GM12878 (cell line): Measurements from ENCODE around the gene DCBLD1. TPM values are rescaled to one million over a fixed set of nuclear protein-coding genes. Genes with fewer than 3 reads are reported as not detected.
A peak's percentile ranks its signal among the peaks of the same experiment; 100 is the strongest.

ENCODE experiments used
- ATAC-seq: fragments of 200-7000 bp; cut with Tn5 transposase; 3 replicates; pipeline ENCODE4 v1.9.1; 2020; ENCODE audit warnings: mild to moderate bottlenecking, moderate library complexity
- BruUV-seq: library from RNA; stranded (reverse); fragments of 400-500 nt; replicated peaks from 2 replicates; lab custom pipeline; 2021; lab: Mats Ljungman, UMichigan
- CTCF ChIA-PET: fragments of 300-600 bp; sonication (Branson Sonifier 250); formaldehyde crosslinking; extraction: SDS; loops from one replicate; lab custom pipeline; 2021; ENCODE audit warnings: inconsistent platforms; lab: Yijun Ruan, JAX
- POLR2A ChIA-PET: fragments of 350-600 bp; formaldehyde crosslinking; extraction: SDS; loops from one replicate; lab custom pipeline; 2021; ENCODE audit warnings: inconsistent platforms; lab: Charles Lee
- RAD21 ChIA-PET: fragments of 300-600 bp; sonication (Branson Sonifier 250); formaldehyde crosslinking; loops from one replicate; lab custom pipeline; 2023; ENCODE audit warnings: antibody characterized with exemption; ENCODE audit not compliant: unreplicated experiment; lab: Charles Lee
- SMC1A ChIA-PET: fragments of 300-600 bp; sonication (Branson Sonifier 250); formaldehyde crosslinking; loops from one replicate; lab custom pipeline; 2023; ENCODE audit not compliant: unreplicated experiment, uncharacterized antibody; lab: Charles Lee
- DNase-seq: peaks from one replicate; pipeline ENCODE4 v3.0.0-alpha.2; 2011; ENCODE audit warnings: low read depth, low spot score
- FAIRE-seq: peaks from 3 replicates; lab custom pipeline; 2011; peaks lifted over from hg19 to GRCh38; lab: Jason Lieb, UNC
- H2AFZ ChIP-seq: 2 replicates; pipeline ENCODE4 v1.6.0; 2011; ENCODE audit warnings: low read depth, low read length, control low read depth; ENCODE audit not compliant: control insufficient read depth
- H3K27ac ChIP-seq: 2 replicates; pipeline ENCODE4 v1.5.1; 2011; ENCODE audit warnings: control low read depth; ENCODE audit not compliant: control insufficient read depth, insufficient read depth
- H3K27me3 ChIP-seq, 2 experiments: replicated peaks in 1 of 2; 2 replicates each; pipeline versions ENCODE4 v1.6.0 to v1.6.1; 2011; ENCODE audit warnings: low read length in 1 of 2; ENCODE audit not compliant: control insufficient read depth in 2 of 2, insufficient read depth in 2 of 2
- H3K36me3 ChIP-seq, 2 experiments: 2 replicates each; pipeline ENCODE4 v1.5.1; 2011; ENCODE audit warnings: low read length in 1 of 2; ENCODE audit not compliant: control insufficient read depth in 2 of 2, insufficient read depth in 2 of 2
- H3K4me1 ChIP-seq: 2 replicates; pipeline ENCODE4 v1.6.1; 2011; ENCODE audit warnings: mild to moderate bottlenecking, low read length, moderate library complexity, mixed read lengths; ENCODE audit not compliant: control insufficient read depth, insufficient read depth
- H3K4me2 ChIP-seq: 2 replicates; pipeline ENCODE4 v1.6.0; 2011; ENCODE audit warnings: control low read depth; ENCODE audit not compliant: control insufficient read depth, insufficient read depth
- H3K4me3 ChIP-seq: fragments of 200-600 bp; sonication (generic); 2 replicates; pipeline ENCODE4 v1.5.1; 2016
- H3K79me2 ChIP-seq: 2 replicates; pipeline ENCODE4 v1.6.0; 2011; ENCODE audit warnings: low read length; ENCODE audit not compliant: control insufficient read depth, insufficient read depth
- H3K9ac ChIP-seq: 2 replicates; pipeline ENCODE4 v1.8.0; 2011; ENCODE audit warnings: low read length, control low read depth, mixed read lengths; ENCODE audit not compliant: control insufficient read depth, insufficient read depth
- H3K9me3 ChIP-seq: replicated peaks from 3 replicates; pipeline ENCODE4 v1.5.1; 2011; ENCODE audit warnings: mild to moderate bottlenecking, low read length; ENCODE audit not compliant: control insufficient read depth, insufficient read depth
- H4K20me1 ChIP-seq: 2 replicates; pipeline ENCODE4 v1.6.0; 2011; ENCODE audit not compliant: control insufficient read depth, insufficient read depth
- BCL11A ChIP-seq: IDR thresholded peaks from 2 replicates; pipeline ENCODE4 v1.6.1; 2011; ENCODE audit warnings: low read depth, low read length
- CHD4 ChIP-seq: fragments of 200-600 bp; sonication (generic); IDR thresholded peaks from 2 replicates; pipeline ENCODE4 v1.6.1; 2016; ENCODE audit warnings: mild to moderate bottlenecking
- DPF2 ChIP-seq: fragments of 450-650 bp; IDR thresholded peaks from 2 replicates; pipeline ENCODE4 v1.6.1; 2017; ENCODE audit warnings: mild to moderate bottlenecking
- E2F8 ChIP-seq: fragments of 450-650 bp; IDR thresholded peaks from 2 replicates; pipeline ENCODE4 v1.6.1; 2018; ENCODE audit warnings: mild to moderate bottlenecking, low read depth, moderate library complexity; ENCODE audit not compliant: partially characterized antibody
- EED ChIP-seq: sonication (generic); IDR thresholded peaks from 2 replicates; pipeline ENCODE4 v1.6.1; 2016; ENCODE audit warnings: antibody characterized with exemption, low read depth
- ETV6 ChIP-seq, 2 experiments: fragments of 450-650 bp in 1 of 2; IDR thresholded peaks in 1 of 2; conservative IDR thresholded peaks in 1 of 2; 2 replicates each; pipeline ENCODE4 v1.6.1; 2014; ENCODE audit warnings: antibody characterized with exemption in 1 of 2, borderline replicate concordance in 1 of 2, low read depth in 1 of 2, mild to moderate bottlenecking in 1 of 2, moderate library complexity in 1 of 2
- GABPA ChIP-seq: IDR thresholded peaks from 2 replicates; pipeline ENCODE4 v1.6.1; 2014; ENCODE audit warnings: antibody characterized with exemption, low read depth, mild to moderate bottlenecking, inconsistent platforms
- GATAD2B ChIP-seq: fragments of 450-650 bp; conservative IDR thresholded peaks from 2 replicates; pipeline ENCODE4 v1.6.1; 2017; ENCODE audit warnings: low read depth, mild to moderate bottlenecking, moderate library complexity
- NR2C2 ChIP-seq: IDR thresholded peaks from 2 replicates; pipeline ENCODE4 v1.6.1; 2011; ENCODE audit warnings: borderline replicate concordance, low read depth; ENCODE audit not compliant: control insufficient read depth, insufficient read length
- NR2F1 ChIP-seq: fragments of 450-650 bp; conservative IDR thresholded peaks from 2 replicates; pipeline ENCODE4 v1.6.1; 2017; ENCODE audit warnings: mild to moderate bottlenecking
- PML ChIP-seq: IDR thresholded peaks from 2 replicates; pipeline ENCODE4 v1.6.1; 2012; ENCODE audit warnings: low read length, inconsistent platforms
- RBBP5 ChIP-seq: fragments of 200-600 bp; sonication (generic); conservative IDR thresholded peaks from 2 replicates; pipeline ENCODE4 v1.6.1; 2016
- WGBS: methylation state at CpG from one replicate; pipeline ENCODE4 v1.1.6; 2016; ENCODE audit warnings: low lambda C conversion rate; ENCODE audit not compliant: insufficient replicate concordance, insufficient coverage; ENCODE audit errors: missing lambda C conversion rate; 5-methylcytosine and 5-hydroxymethylcytosine counted together
- in situ Hi-C: fragments of 300-500 bp; cut with MboI; formaldehyde crosslinking; loops from 9 replicates; pipeline ENCODE4 v1.14.3; 2018; ENCODE audit warnings: mixed read lengths
- intact Hi-C: fragments of 100-400 bp; cut with micrococcal nuclease; formaldehyde crosslinking; loops from one replicate; pipeline ENCODE4 v1.14.2; 2022; ENCODE audit not compliant: unreplicated experiment
- polyA plus RNA-seq, 11 experiments: library from polyadenylated mRNA; depleted of rRNA in 4 of 11; unstranded in 6 of 11; stranded (reverse) in 5 of 11; fragments of >200 nt; fragmentation: Nextera tagmentation in 4 of 11; fragmentation: Illumina TruSeq in 1 of 11; extraction: Ambion mirVana in 4 of 11; extraction: Trizol in 1 of 11; gene quantifications; 1 replicate in 1 of 11; 2 replicates in 10 of 11; pipeline versions ENCODE4 v1.2.1 to v1.2.3, GENCODE V29; 2011 to 2016; ENCODE audit warnings: inconsistent platforms in 2 of 11, missing spikeins in 2 of 11, low read depth in 1 of 11
- total RNA-seq, 4 experiments: library from RNA; depleted of rRNA in 3 of 4; stranded (reverse); fragments of >200 nt in 3 of 4; fragmentation: Illumina TruSeq in 1 of 4; extraction: Trizol in 1 of 4; gene quantifications; 2 replicates each; pipeline versions ENCODE4 v1.2.1 to v1.2.3, GENCODE V29; 2013 to 2021
- TF ChIP-seq, protein P1 (sequence below): fragments of 150-350 bp; IDR thresholded peaks from 2 replicates; pipeline ENCODE4 v1.6.1; 2014; ENCODE audit warnings: mild to moderate bottlenecking, low read depth, low read length
- TF ChIP-seq, protein P2 (sequence below): fragments of 450-650 bp; IDR thresholded peaks from 2 replicates; pipeline ENCODE4 v1.6.1; 2016; ENCODE audit warnings: mild to moderate bottlenecking
- TF ChIP-seq, protein P3 (sequence below), 3 experiments: IDR thresholded peaks in 2 of 3; conservative IDR thresholded peaks in 1 of 3; 2 replicates each; pipeline ENCODE4 v1.5.1; 2011; ENCODE audit warnings: low read depth in 3 of 3, low read length in 3 of 3, mild to moderate bottlenecking in 3 of 3, control low read depth in 2 of 3, moderate library complexity in 2 of 3, inconsistent platforms in 1 of 3, mixed read lengths in 1 of 3; ENCODE audit not compliant: control insufficient read depth in 2 of 3, insufficient read depth in 1 of 3; ENCODE audit errors: extremely low read depth in 1 of 3

Gene DCBLD1
- total and polyA plus RNA-seq, 10 of the 15 experiments (the other 5 are each of a cell fraction or from before 2014, with no cell fraction given) = 0.92 to 9.2 (median 8.3) TPM

GRCh38 chr6:117483004-117483644 is 650 bp downstream of the DCBLD1 start:
- peak; percentile 38 for ATAC-seq
- H3K9me3 ChIP-seq = peaks cover 2% of the 10 kb centered on the region; the same call in 1 of the 3 replicates
- H2AFZ ChIP-seq = peak overlapping the region; percentile 85
- intact Hi-C loops = loop anchor here (1.0 kb wide), 1 partner anchor 11 kb away; no protein-coding TSS in a partner anchor
- FAIRE-seq = no peak
- peaks cover 16% of the 10 kb centered on the region for H3K4me1 ChIP-seq
- RAD21 ChIA-PET = interaction anchor here (0.8 to 4.1 kb wide), 9 partner anchors 10 to 121 kb away, joined by 3 to 23 read pairs (median 5); partner anchors contain the start of gene GOPC
- H3K27me3 ChIP-seq = no peaks in the 10 kb centered on the region
- SMC1A ChIA-PET = interaction anchor here (0.6 to 10.4 kb wide), 7 partner anchors 12 to 121 kb away, joined by 3 to 128 read pairs (median 3); partner anchors contain the start of gene GOPC
- peak overlapping the region; percentile 92 for H3K4me2 ChIP-seq
- BruUV-seq = no TSS peak
- WGBS = 1% methylated on average over 35 of the region's 46 CpGs
- no peaks in the 10 kb centered on the region for H4K20me1 ChIP-seq
- H3K4me3 ChIP-seq = peak overlapping the region; percentile 81
- peak overlapping the region; percentile 92 for H3K9ac ChIP-seq
- CTCF ChIA-PET = interaction anchor here (0.7 to 12.1 kb wide), 8 partner anchors 11 to 406 kb away, joined by 3 to 223 read pairs (median 5); no protein-coding TSS in a partner anchor
- no peak for DNase-seq
- H3K27ac ChIP-seq = peak overlapping the region; percentile 66
- no peaks in the 10 kb centered on the region for H3K36me3 ChIP-seq
- POLR2A ChIA-PET = interaction anchor here (0.6 to 2.3 kb wide), 5 partner anchors 10 to 526 kb away, joined by 3 to 14 read pairs (median 9); partner anchors contain the start of gene GOPC
- peaks cover 6% of the 10 kb centered on the region for H3K79me2 ChIP-seq
- in situ Hi-C loops = no loop called here
- TF ChIP-seq ETV6 (conservative IDR thresholded peaks at IDR 0.05 in 1 of 2, IDR thresholded peaks at IDR 0.05 in 1 of 2; ENCODE audit: borderline replicate concordance in 1 of 2, low read depth in 1 of 2) = 0 out of 4 replicates have a peak, but pooled peaks of 1 of the 2 experiments have one; percentile 23
- no peak for TF ChIP-seq RBBP5
- TF ChIP-seq, protein P1, sequence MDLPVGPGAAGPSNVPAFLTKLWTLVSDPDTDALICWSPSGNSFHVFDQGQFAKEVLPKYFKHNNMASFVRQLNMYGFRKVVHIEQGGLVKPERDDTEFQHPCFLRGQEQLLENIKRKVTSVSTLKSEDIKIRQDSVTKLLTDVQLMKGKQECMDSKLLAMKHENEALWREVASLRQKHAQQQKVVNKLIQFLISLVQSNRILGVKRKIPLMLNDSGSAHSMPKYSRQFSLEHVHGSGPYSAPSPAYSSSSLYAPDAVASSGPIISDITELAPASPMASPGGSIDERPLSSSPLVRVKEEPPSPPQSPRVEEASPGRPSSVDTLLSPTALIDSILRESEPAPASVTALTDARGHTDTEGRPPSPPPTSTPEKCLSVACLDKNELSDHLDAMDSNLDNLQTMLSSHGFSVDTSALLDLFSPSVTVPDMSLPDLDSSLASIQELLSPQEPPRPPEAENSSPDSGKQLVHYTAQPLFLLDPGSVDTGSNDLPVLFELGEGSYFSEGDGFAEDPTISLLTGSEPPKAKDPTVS = no peak
- TF ChIP-seq DPF2 = no peak
- TF ChIP-seq PML = no peak
- peak; percentile 38; the same call in 1 of the 2 replicates for TF ChIP-seq EED
- TF ChIP-seq NR2F1 = no peak; the same call in 1 of the 2 replicates
- TF ChIP-seq E2F8 = no peak
- no peak for TF ChIP-seq GABPA
- TF ChIP-seq GATAD2B = no peak; the same call in none of the 2 replicates
- TF ChIP-seq BCL11A = no peak
- TF ChIP-seq, protein P2, sequence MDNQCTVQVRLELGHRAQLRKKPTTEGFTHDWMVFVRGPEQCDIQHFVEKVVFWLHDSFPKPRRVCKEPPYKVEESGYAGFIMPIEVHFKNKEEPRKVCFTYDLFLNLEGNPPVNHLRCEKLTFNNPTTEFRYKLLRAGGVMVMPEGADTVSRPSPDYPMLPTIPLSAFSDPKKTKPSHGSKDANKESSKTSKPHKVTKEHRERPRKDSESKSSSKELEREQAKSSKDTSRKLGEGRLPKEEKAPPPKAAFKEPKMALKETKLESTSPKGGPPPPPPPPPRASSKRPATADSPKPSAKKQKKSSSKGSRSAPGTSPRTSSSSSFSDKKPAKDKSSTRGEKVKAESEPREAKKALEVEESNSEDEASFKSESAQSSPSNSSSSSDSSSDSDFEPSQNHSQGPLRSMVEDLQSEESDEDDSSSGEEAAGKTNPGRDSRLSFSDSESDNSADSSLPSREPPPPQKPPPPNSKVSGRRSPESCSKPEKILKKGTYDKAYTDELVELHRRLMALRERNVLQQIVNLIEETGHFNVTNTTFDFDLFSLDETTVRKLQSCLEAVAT = peak; percentile 77; the same call in 1 of the 2 replicates
- TF ChIP-seq, protein P3, sequence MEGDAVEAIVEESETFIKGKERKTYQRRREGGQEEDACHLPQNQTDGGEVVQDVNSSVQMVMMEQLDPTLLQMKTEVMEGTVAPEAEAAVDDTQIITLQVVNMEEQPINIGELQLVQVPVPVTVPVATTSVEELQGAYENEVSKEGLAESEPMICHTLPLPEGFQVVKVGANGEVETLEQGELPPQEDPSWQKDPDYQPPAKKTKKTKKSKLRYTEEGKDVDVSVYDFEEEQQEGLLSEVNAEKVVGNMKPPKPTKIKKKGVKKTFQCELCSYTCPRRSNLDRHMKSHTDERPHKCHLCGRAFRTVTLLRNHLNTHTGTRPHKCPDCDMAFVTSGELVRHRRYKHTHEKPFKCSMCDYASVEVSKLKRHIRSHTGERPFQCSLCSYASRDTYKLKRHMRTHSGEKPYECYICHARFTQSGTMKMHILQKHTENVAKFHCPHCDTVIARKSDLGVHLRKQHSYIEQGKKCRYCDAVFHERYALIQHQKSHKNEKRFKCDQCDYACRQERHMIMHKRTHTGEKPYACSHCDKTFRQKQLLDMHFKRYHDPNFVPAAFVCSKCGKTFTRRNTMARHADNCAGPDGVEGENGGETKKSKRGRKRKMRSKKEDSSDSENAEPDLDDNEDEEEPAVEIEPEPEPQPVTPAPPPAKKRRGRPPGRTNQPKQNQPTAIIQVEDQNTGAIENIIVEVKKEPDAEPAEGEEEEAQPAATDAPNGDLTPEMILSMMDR (IDR thresholded peaks at IDR 0.05 in 2 of 3, conservative IDR thresholded peaks at IDR 0.05 in 1 of 3; ENCODE audit: control insufficient read depth in 2 of 3, extremely low read depth in 1 of 3, insufficient read depth in 1 of 3, low read depth in 3 of 3, low read length in 3 of 3) = no peak
- no peak for TF ChIP-seq NR2C2
- no peak for TF ChIP-seq CHD4
